Small intestine (tissue), 7 donors: ENCODE measurements around the gene MCCC1. TPM values are rescaled to one million over a fixed set of nuclear protein-coding genes. Genes with fewer than 3 reads are reported as not detected.

Experiments
- DNase-seq, 2 donors: peaks; one replicate each; pipeline versions ENCODE4 v3.0.0 to v3.0.0-alpha.2; 2013
- FAIRE-seq: peaks from 2 replicates; lab custom pipeline; 2012; peaks lifted over from hg19 to GRCh38; lab: Jason Lieb, UNC
- H3K27ac ChIP-seq, 3 donors: one replicate each; pipeline ENCODE4 v1.5.1; 2013; ENCODE audit warnings: low read length in 2 of 3, mild to moderate bottlenecking in 2 of 3, control low read depth in 1 of 3, inconsistent platforms in 1 of 3, low read depth in 1 of 3, moderate library complexity in 1 of 3
- H3K27me3 ChIP-seq, 3 donors: one replicate each; pipeline ENCODE4 v1.6.1; 2013; ENCODE audit warnings: low read length in 3 of 3, inconsistent platforms in 1 of 3; ENCODE audit not compliant: control insufficient read depth in 3 of 3, insufficient read depth in 3 of 3
- H3K36me3 ChIP-seq, 3 donors: one replicate each; pipeline ENCODE4 v1.6.1; 2013; ENCODE audit warnings: low read length in 3 of 3, inconsistent platforms in 1 of 3, low read depth in 1 of 3, mild to moderate bottlenecking in 1 of 3, moderate library complexity in 1 of 3; ENCODE audit not compliant: control insufficient read depth in 3 of 3, insufficient read depth in 2 of 3
- H3K4me1 ChIP-seq, 3 donors: one replicate each; pipeline ENCODE4 v1.6.1; 2013; ENCODE audit warnings: low read length in 2 of 3, inconsistent platforms in 1 of 3, low read depth in 1 of 3, mild to moderate bottlenecking in 1 of 3, moderate library complexity in 1 of 3; ENCODE audit not compliant: control insufficient read depth in 3 of 3, insufficient read depth in 2 of 3
- H3K4me3 ChIP-seq, 3 donors: one replicate each; pipeline ENCODE4 v1.5.1; 2013; ENCODE audit warnings: low read length in 3 of 3, control low read depth in 1 of 3, inconsistent platforms in 1 of 3, low read depth in 1 of 3, mild to moderate bottlenecking in 1 of 3, moderate library complexity in 1 of 3
- H3K9me3 ChIP-seq, 2 donors: one replicate each; pipeline ENCODE4 v1.6.1; 2013; ENCODE audit warnings: low read depth in 1 of 2, low read length in 1 of 2; ENCODE audit not compliant: control insufficient read depth in 2 of 2, insufficient read depth in 1 of 2
- whole genome bisulfite sequencing, 3 donors: extraction: QIAGEN DNeasy Blood & Tissue Kit; methylation state at CpG; one replicate each; pipeline ENCODE4 v1.1.7; 2013; 5-methylcytosine and 5-hydroxymethylcytosine counted together
- polyA plus RNA-seq, 4 donors: library from polyadenylated mRNA; stranded (reverse) in 3 of 4; unstranded in 1 of 4; fragments of 200-250 nt in 3 of 4; fragments of 120-200 nt in 1 of 4; gene quantifications; one replicate each; pipeline versions ENCODE4 v1.2.1 to v1.2.3, GENCODE V29; 2013
- donor health status: healthy with polysubstance abuse.
- donor health status: control.
- donor health status: control.
- donor health status: Bipolar disorder and iron deficiency.
- donor health status: healthy.

The MCCC1 gene
- polyA plus RNA-seq, 4 donors = 22.6 to 31.0 (median 28.4) TPM

DNA sequence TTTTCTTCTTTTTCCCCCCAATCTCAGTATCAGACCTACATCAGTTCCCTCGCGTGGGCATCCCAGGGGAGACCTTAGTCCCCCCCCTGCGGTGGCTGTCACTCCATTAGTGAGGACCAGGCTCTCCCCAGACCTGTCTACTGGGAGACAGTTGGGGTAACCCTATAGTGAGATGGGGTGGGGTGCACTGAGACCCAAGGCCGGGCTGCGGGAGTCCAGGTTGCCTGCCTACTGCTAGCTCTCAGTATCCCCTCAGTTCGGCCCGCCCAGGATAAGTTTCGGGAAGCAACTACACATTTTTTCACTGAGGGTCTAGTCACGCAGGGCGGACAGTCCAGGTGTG lies 118.3 kb downstream of the MCCC1 start:
- peaks cover 2 to 18% (median 4%) of the 10 kb centered on the region in 3 donors for H3K4me1 ChIP-seq
- 64 to 71% (median 67%) methylated on average over 9 to 10 of the region's 10 CpGs for WGBS, 3 donors
- no peak for DNase-seq

DNA sequence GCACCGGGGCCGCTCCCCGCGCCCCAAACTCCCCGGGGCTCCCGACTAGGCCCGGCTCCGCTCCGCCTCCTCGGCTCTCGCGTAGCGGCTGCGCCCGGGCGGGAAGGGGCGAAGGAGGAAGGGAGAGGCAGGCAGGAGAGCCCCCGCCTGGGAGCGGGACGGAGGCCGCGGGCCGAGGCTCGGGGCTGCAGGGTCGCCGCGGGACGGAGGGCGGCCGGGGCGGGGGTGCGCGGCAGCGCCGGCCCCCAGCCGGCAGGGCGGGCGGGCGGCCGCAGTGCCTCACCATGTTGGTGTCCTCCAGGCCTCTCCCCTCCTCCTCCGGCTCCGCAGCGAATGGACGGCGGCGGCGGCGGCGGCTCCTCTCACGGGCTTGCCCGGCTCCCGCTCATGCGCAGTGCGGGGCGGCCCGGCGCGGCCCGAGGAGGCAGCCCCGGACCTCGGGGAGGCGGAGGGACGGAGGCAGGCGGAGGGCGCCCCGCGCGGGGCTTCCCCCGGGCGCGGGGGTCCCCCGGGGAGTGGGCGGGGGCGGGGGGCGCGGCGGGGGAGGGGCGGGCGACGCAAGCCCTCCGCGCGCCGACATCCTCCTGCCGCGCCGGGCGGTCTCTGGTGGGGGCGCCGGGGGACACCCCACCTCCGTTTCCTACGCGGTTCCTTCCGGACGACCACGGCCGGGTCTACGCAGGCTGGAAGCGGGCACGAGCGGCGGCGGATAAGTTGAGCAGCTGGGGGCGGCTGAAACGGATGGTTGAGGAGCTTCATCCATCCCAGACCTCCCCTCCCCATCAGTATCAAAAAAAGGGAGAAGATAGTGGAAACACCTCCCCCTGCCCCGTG lies 118.9 kb downstream of the MCCC1 start, which contains the start of gene DCUN1D1:
Gene DCUN1D1 (minus strand): TSS at position 335 of the 834 bp plus-strand sequence. CDS start 49 bp downstream, at position 286.
- Histone ChIP-seq H3K4me3 (peak within 1 kb of the TSS; percentile 82 to 99 (median 98)), H3K9me3 (no peaks in the 10 kb centered on the region), H3K4me1 (peaks cover 2 to 18% (median 4%) of the 10 kb centered on the region in 3 donors), H3K27ac (peak within 1 kb of the TSS; percentile 42 to 84 (median 72)), H3K36me3 (no peaks in the 10 kb centered on the region), H3K27me3 (no peaks in the 10 kb centered on the region)
- FAIRE-seq (no peak), DNase-seq (peak; percentile 82 to 94)
- 0 to 1% (median 1%) methylated on average over 23 to 106 of the region's 106 CpGs for WGBS, 3 donors

More for the DNA sequence above, 118.3 kb downstream of the MCCC1 start:
- H3K27ac ChIP-seq = peak overlapping the region; percentile 3 to 66 (median 42)
- H3K4me3 ChIP-seq = peak overlapping the region; percentile 82 to 99 (median 98)
- H3K27me3 ChIP-seq = no peaks in the 10 kb centered on the region
- no peaks in the 10 kb centered on the region for H3K36me3 ChIP-seq
- no peak for FAIRE-seq
- H3K9me3 ChIP-seq = no peaks in the 10 kb centered on the region

DNA sequence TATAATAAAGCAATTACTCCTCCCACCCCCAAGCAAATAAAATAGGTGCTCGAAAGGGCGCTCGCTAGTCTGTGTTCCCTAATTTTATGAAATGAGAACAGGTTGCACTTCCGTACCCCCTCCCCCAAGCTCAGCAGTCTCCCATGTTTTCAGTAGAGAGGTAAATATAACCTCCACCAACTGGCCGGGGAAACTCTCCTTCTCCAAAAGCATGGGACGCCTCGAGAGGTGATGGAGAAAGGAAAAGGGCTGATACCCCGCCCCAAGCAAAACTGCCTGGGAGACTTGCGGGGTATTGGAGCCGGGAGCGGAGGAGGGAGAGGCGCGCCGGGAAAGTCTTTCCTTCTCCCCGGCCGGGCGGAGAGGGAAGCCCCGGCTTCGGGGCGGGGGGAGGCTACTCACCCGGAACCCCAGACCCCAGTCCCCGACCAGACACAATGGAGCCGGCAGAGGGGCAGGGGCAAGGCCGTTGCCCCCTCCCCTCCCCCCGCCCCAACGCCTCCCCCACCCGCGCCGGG lies 119.6 kb downstream of the MCCC1 start:
- H3K4me1 ChIP-seq = peaks cover 2 to 18% (median 4%) of the 10 kb centered on the region in 3 donors
- FAIRE-seq = no peak
- WGBS, 3 donors = 0 to 1% (median 0%) methylated on average over 12 to 29 of the region's 29 CpGs

DNA sequence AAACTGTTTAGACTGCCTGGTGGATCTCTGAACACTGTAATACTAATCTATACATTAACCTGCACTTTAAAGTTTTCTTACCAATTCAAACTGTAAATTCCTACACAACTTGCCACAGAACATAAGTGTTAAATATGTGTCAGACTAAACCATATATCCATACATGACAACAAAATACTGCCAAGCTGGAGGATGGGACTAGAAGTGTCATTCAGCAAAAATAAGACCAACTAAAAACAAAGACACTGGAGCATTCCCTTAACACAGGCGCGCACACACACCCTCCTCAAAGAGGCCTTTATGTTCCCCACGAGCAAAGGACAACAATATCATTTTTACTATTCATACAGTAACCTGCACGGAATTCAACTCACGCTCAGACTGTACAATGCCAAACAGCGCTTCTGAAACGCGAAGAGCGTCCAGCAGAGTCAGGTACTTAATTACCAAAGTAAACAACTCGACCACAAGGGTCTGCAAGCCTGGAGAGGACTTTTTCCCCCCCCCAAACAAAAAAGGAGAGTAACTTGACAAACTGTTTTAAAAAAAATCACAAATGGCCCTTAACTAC lies 120.1 kb downstream of the MCCC1 start:
- H3K4me1 ChIP-seq = peaks cover 2 to 18% (median 4%) of the 10 kb centered on the region in 3 donors
- no peaks in the 10 kb centered on the region for H3K36me3 ChIP-seq
- H3K4me3 ChIP-seq = peak overlapping the region; percentile 82 to 99 (median 98)
- H3K9me3 ChIP-seq = no peaks in the 10 kb centered on the region
- H3K27ac ChIP-seq = peak overlapping the region in 2 of 3 donors; percentile 72 to 84
- no peaks in the 10 kb centered on the region for H3K27me3 ChIP-seq
- FAIRE-seq (no peak), DNase-seq (peak; percentile 31 to 48)
- WGBS, 3 donors = 0 to 3% (median 3%) methylated on average over 10 of the region's 10 CpGs

More for the DNA sequence above, 119.6 kb downstream of the MCCC1 start:
- no peaks in the 10 kb centered on the region for H3K9me3 ChIP-seq
- H3K4me3 ChIP-seq = peak overlapping the region; percentile 82 to 99 (median 98)
- peak overlapping the region; percentile 37 to 84 (median 72) for H3K27ac ChIP-seq
- H3K27me3 ChIP-seq = no peaks in the 10 kb centered on the region
- DNase-seq = peak; percentile 40 to 64
- H3K36me3 ChIP-seq = no peaks in the 10 kb centered on the region

DNA sequence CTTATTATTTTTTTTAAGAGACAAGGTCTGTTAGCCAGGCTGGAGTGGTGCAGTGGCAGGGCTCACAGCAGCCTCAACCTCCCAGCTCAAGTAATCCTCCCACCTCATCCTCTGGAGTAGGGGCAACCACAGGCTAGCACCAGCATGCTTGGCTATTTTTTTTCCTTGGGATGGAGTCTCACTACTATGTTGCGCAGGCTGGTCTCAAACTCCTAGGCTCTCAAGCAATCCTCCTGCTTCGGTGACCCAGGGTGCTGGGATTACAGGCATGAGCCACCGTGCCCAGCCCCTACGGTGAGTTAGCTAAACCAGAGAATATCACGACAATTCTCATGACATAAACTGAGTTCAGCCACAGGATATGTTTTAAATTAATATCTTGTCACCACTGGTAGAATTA lies 120.9 kb downstream of the MCCC1 start:
- peak overlapping the region in 1 of 3 donors; percentile 82 for H3K4me3 ChIP-seq
- WGBS, 3 donors = 65 to 71% (median 70%) methylated on average over 5 of the region's 5 CpGs
- no peaks in the 10 kb centered on the region for H3K9me3 ChIP-seq

DNA sequence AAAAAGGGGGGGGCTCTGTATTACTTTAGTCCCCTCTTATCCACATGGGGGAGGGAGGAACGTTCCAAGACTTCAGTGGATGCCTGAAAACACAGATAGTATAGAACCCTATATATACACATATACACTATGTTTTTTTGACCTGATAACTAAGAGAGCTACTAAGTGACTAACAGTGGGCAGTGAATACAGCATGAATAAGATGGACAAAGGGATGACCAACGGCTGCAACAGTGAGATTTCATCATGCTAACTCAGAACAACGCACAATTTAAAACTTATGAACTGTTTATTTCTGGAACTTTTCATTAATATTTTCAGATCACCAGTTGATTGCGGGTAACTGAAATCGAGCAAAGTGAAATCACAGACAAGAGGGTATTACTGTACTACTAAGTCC lies 126.2 kb downstream of the MCCC1 start:
- no peaks in the 10 kb centered on the region for H3K27me3 ChIP-seq
- WGBS, 3 donors = 94 to 95% (median 95%) methylated on average over 5 of the region's 5 CpGs
- no peak overlapping the region for H3K4me3 ChIP-seq
- H3K4me1 ChIP-seq = peaks cover 4 to 18% (median 5%) of the 10 kb centered on the region in 3 donors
- no peaks in the 10 kb centered on the region for H3K36me3 ChIP-seq
- no peak overlapping the region for H3K27ac ChIP-seq
- FAIRE-seq (no peak), DNase-seq (no peak)
- H3K9me3 ChIP-seq = no peaks in the 10 kb centered on the region

More for the DNA sequence above, 120.9 kb downstream of the MCCC1 start:
- H3K27ac ChIP-seq = no peak overlapping the region
- FAIRE-seq = no peak
- DNase-seq = no peak
- H3K36me3 ChIP-seq = no peaks in the 10 kb centered on the region
- H3K27me3 ChIP-seq = no peaks in the 10 kb centered on the region
- peaks cover 2 to 16% (median 4%) of the 10 kb centered on the region in 3 donors for H3K4me1 ChIP-seq

DNA sequence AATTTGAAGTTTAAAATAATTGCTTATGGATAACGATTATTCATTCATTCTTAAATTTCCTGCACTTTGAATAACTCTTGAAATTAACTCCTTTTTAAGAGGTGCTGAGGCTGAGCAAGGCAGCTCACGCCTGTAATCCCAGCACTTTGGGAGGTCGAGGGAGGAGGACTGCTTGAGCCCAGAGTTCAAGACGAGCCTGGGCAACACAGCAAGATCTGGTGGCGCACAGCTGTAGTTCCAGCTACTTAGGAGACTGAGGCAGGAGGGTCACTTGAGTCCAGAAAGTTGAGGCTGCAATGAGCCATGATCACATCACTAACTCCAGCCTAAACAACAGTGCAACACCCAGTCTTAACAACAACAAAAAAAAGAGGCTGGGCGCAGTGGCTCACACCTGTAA lies 126.9 kb downstream of the MCCC1 start:
- FAIRE-seq = no peak
- H3K27ac ChIP-seq = no peak overlapping the region
- no peaks in the 10 kb centered on the region for H3K9me3 ChIP-seq
- H3K27me3 ChIP-seq = no peaks in the 10 kb centered on the region
- no peaks in the 10 kb centered on the region for H3K36me3 ChIP-seq
- 87 to 89% (median 88%) methylated on average over 6 of the region's 6 CpGs for WGBS, 3 donors
- H3K4me3 ChIP-seq = no peak overlapping the region
- peaks cover 4 to 17% (median 5%) of the 10 kb centered on the region in 3 donors for H3K4me1 ChIP-seq
- DNase-seq = no peak

DNA sequence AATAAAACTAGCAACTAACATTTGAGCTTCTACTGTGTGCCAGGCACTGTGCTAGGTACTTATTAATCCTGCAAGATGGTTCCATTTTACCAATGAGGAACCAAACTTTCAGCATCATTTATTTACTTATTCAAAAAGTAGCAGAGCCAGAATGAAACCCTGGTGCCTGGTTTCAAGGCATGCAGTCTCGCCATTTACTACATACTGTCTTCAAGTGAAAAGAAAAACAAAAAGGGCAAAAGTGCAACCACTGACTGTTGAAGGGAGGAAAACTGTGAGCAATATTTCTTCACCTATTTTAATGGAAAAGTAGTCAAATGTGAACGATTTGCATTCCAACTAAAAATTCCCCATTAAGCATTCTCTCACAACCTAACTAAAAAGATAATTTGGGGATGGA lies 127.7 kb downstream of the MCCC1 start:
- Histone ChIP-seq H3K4me1 (peaks cover 4 to 17% (median 5%) of the 10 kb centered on the region in 3 donors), H3K27ac (no peak overlapping the region), H3K4me3 (no peak overlapping the region), H3K36me3 (no peaks in the 10 kb centered on the region), H3K27me3 (no peaks in the 10 kb centered on the region), H3K9me3 (no peaks in the 10 kb centered on the region)
- WGBS, 3 donors = 68 to 75% (median 69%) methylated on average over 2 of the region's 2 CpGs
- FAIRE-seq (no peak), DNase-seq (peak in 1 of 2 donors; percentile 10)
